ENCODE measurements around the gene SLC38A10.
A peak's percentile ranks its signal among the peaks of the same experiment; 100 is the strongest.
"Not testable (repeated sequence)": the region's sequence is repeated elsewhere in the genome, so short reads cannot be mapped to it uniquely, and the experiment has no call there.

The SLC38A10 gene

GRCh38 chr17:81310949-81311550, 15.9 kb upstream of the SLC38A10 start:
- DNase-seq, result no peak

- no peak for DNase-seq
Observed at GRCh38 chr17:81309859-81310839, 15.0 kb upstream of the SLC38A10 start.

GRCh38 chr17:81309140-81309858, 14.2 kb upstream of the SLC38A10 start:
- DNase-seq, result peak in 1 of 2 donors; percentile 32

GRCh38 chr17:81308784-81309139, 13.7 kb upstream of the SLC38A10 start:
- DNase-seq, result not testable (repeated sequence)

GRCh38 chr17:81307636-81308560, 12.8 kb upstream of the SLC38A10 start:
- DNase-seq, result no peak

GRCh38 chr17:81306898-81307510, 11.9 kb upstream of the SLC38A10 start:
- no peak for DNase-seq

GRCh38 chr17:81306491-81306890, 11.4 kb upstream of the SLC38A10 start:
- DNase-seq, result no peak

GRCh38 chr17:81305051-81305630, 10.0 kb upstream of the SLC38A10 start:
- DNase-seq, result no peak

GRCh38 chr17:81304196-81305015, 9.3 kb upstream of the SLC38A10 start:
- no peak for DNase-seq

GRCh38 chr17:81303385-81303784, 8.3 kb upstream of the SLC38A10 start:
- no peak for DNase-seq

GRCh38 chr17:81302861-81303333, 7.8 kb upstream of the SLC38A10 start:
- no peak for DNase-seq

GRCh38 chr17:81302324-81302723, 7.2 kb upstream of the SLC38A10 start:
- DNase-seq, result no peak

GRCh38 chr17:81301195-81302144, 6.4 kb upstream of the SLC38A10 start:
- DNase-seq, result no peak

GRCh38 chr17:81300586-81301155, 5.6 kb upstream of the SLC38A10 start:
- no peak for DNase-seq

- DNase-seq, result no peak
Observed at GRCh38 chr17:81299846-81300585, 4.9 kb upstream of the SLC38A10 start.

GRCh38 chr17:81298991-81299738, 4.1 kb upstream of the SLC38A10 start:
- no peak for DNase-seq

- DNase-seq, result no peak
Observed at GRCh38 chr17:81298325-81298990, 3.4 kb upstream of the SLC38A10 start.

Data from stimulated activated CD4-positive, alpha-beta T cell treated with anti-CD3 and anti-CD28 coated beads, Interleukin-2, amount 100 ng/mL, for 48 hours (primary cell).